Testis (tissue), 2 donors: ENCODE results near the gene SLC45A1.

Experiments
- POLR2A ChIP-seq: fragments of 450-650 bp; IDR thresholded peaks from one replicate; pipeline ENCODE4 v1.6.1; 2017; ENCODE audit warnings: antibody characterized with exemption, mild to moderate bottlenecking, moderate library complexity
- TF ChIP-seq, protein P1 (sequence below), 3 experiments: fragments of 450-650 bp in 2 of 3; fragments of 200-600 bp in 1 of 3; sonication (generic) in 1 of 3; IDR thresholded peaks; one replicate each; pipeline ENCODE4 v1.5.1; 2016 to 2019; ENCODE audit warnings: antibody characterized with exemption in 3 of 3, mild to moderate bottlenecking in 2 of 3, moderate library complexity in 1 of 3

DNA sequence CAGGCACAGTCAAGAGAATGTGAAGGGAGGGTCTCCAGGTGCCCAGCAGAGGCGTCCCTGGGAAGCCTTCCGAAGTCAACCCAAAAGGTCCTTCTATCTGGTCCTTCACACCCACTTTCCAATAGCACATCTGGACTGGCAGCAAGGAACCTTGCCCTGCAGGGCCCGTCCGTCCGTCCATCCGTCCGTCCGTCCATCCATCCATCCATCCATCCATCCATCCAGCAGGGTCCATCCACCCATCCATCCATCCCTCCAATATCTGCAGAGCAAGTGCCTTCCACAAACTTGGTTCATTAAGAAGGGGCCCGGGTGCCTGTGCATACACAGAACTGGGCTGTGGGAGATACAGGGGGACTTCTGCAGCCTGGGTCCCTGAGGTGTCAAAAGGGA is 31.6 kb downstream of the SLC45A1 start:
- TF ChIP-seq, protein P1, sequence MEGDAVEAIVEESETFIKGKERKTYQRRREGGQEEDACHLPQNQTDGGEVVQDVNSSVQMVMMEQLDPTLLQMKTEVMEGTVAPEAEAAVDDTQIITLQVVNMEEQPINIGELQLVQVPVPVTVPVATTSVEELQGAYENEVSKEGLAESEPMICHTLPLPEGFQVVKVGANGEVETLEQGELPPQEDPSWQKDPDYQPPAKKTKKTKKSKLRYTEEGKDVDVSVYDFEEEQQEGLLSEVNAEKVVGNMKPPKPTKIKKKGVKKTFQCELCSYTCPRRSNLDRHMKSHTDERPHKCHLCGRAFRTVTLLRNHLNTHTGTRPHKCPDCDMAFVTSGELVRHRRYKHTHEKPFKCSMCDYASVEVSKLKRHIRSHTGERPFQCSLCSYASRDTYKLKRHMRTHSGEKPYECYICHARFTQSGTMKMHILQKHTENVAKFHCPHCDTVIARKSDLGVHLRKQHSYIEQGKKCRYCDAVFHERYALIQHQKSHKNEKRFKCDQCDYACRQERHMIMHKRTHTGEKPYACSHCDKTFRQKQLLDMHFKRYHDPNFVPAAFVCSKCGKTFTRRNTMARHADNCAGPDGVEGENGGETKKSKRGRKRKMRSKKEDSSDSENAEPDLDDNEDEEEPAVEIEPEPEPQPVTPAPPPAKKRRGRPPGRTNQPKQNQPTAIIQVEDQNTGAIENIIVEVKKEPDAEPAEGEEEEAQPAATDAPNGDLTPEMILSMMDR (IDR thresholded peaks at IDR 0.05) = no peak
- no peak for TF ChIP-seq POLR2A
